Mammary epithelial cell (primary cell): ENCODE data around the gene ART5.

Experiments used
- EZH2 ChIP-seq: IDR thresholded peaks from 2 replicates; pipeline ENCODE4 v1.6.1; 2012; ENCODE audit warnings: low read length, inconsistent platforms, borderline replicate concordance
- TF ChIP-seq, protein P1 (sequence below), 2 donors: IDR thresholded peaks in 1 of 2; conservative IDR thresholded peaks in 1 of 2; 2 replicates each; pipeline ENCODE4 v1.5.1; 2011 to 2012; ENCODE audit warnings: inconsistent platforms in 2 of 2, low read length in 2 of 2, mild to moderate bottlenecking in 2 of 2, control low read depth in 1 of 2, low read depth in 1 of 2; ENCODE audit not compliant: insufficient read depth in 1 of 2; ENCODE audit errors: extremely low read depth in 1 of 2

DNA sequence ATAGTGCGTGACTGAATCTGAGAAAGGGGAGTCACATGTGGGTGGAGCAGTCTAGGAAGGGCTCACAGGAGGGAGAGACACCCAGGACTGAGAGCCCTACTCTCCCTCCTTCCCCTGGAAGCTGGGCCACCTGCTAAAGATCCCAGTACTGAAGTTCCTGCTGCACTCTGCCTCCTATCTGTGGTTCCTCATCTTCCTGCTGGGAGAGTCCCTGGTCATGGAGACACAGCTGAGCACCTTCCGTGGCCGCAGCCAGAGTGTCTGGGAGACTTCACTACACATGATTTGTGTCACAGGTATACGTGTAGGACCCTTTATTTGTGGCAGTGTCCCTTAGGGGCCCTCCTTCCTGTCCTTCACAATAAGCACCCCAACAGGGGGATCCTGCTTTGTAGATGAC lies 19.3 kb downstream of the ART5 start:
- no peak for TF ChIP-seq EZH2
- TF ChIP-seq, protein P1, sequence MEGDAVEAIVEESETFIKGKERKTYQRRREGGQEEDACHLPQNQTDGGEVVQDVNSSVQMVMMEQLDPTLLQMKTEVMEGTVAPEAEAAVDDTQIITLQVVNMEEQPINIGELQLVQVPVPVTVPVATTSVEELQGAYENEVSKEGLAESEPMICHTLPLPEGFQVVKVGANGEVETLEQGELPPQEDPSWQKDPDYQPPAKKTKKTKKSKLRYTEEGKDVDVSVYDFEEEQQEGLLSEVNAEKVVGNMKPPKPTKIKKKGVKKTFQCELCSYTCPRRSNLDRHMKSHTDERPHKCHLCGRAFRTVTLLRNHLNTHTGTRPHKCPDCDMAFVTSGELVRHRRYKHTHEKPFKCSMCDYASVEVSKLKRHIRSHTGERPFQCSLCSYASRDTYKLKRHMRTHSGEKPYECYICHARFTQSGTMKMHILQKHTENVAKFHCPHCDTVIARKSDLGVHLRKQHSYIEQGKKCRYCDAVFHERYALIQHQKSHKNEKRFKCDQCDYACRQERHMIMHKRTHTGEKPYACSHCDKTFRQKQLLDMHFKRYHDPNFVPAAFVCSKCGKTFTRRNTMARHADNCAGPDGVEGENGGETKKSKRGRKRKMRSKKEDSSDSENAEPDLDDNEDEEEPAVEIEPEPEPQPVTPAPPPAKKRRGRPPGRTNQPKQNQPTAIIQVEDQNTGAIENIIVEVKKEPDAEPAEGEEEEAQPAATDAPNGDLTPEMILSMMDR (conservative IDR thresholded peaks at IDR 0.05 in 1 of 2, IDR thresholded peaks at IDR 0.05 in 1 of 2; ENCODE audit: extremely low read depth in 1 of 2, insufficient read depth in 1 of 2, low read depth in 1 of 2, low read length in 2 of 2), result no peak
